ENCODE results near the gene CCDC121.
A peak's percentile ranks its signal among the peaks of the same experiment; 100 is the strongest.

Gene CCDC121, protein sequence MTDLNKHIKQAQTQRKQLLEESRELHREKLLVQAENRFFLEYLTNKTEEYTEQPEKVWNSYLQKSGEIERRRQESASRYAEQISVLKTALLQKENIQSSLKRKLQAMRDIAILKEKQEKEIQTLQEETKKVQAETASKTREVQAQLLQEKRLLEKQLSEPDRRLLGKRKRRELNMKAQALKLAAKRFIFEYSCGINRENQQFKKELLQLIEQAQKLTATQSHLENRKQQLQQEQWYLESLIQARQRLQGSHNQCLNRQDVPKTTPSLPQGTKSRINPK

DNA sequence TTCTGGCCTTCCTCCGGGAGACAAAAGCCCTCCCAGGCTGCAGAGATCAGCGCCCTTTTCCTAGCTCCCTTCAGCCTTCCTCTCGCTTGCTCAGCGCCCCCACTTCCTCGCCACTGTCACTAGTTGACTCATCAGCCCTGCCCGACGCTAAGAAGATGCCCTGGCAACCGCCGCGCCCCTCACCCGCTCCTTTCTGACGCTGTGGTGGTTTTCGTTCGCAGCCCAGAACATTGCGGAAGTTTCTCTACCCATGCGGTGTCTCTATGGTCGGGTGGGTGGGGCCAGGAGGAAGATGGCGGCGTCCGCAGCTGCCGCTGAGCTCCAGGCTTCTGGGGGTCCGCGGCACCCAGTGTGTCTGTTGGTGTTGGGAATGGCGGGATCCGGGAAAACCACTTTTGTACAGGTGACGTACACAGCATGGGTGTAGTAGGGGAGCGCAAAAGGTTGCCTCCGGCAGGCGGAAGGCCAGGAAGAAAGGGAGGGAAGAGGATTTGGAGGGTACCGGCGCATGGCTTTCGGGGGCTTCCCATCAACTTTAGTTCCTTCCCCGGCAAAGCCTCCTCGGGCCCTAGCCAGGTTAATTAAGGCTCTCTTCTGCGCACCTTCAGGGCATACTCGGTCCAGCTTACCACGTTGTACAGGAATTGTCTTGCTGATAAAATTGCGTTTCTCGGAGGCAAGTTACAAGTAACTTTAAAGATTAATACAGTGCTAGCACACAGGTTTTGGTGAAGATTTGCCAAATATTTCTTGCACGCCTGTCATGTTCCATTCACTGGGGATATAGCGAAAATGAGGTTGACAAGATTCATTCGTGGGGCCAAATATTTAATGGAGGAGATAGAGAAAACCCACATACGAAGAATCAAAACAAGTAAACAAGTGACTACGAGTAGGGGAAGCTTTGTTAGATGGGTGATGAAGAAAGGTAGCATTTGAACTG lies at the start of gene CCDC121, which contains the start of gene GPN1:
CCDC121 (minus strand) TSS at position 246 of the 943 bp plus-strand sequence. CDS start 1,213 bp downstream, outside the sequence.
GPN1 (plus strand) TSS at position 284 of the 943 bp plus-strand sequence; CDS start at position 293, 9 bp downstream.
- ChIA-PET POLR2A (interaction anchor here (0.7 to 1.9 kb wide), 9 partner anchors 11 to 220 kb away, joined by 3 to 6 read pairs (median 5); partner anchors contain the start of genes PPM1G, SLC4A1AP, SUPT7L and ZNF512), CTCF (no interaction called here)
- TF ChIP-seq ELF4 (IDR thresholded peaks at IDR 0.05): peak; percentile 63
- TF ChIP-seq L3MBTL2 (conservative IDR thresholded peaks at IDR 0.05): peak; percentile 69
- TF ChIP-seq NFRKB (IDR thresholded peaks at IDR 0.05): no peak
- no peak for TF ChIP-seq FOXA1 (IDR thresholded peaks at IDR 0.05)
- DNase-seq (ENCODE audit: extremely low spot score): peak; percentile 82

DNA sequence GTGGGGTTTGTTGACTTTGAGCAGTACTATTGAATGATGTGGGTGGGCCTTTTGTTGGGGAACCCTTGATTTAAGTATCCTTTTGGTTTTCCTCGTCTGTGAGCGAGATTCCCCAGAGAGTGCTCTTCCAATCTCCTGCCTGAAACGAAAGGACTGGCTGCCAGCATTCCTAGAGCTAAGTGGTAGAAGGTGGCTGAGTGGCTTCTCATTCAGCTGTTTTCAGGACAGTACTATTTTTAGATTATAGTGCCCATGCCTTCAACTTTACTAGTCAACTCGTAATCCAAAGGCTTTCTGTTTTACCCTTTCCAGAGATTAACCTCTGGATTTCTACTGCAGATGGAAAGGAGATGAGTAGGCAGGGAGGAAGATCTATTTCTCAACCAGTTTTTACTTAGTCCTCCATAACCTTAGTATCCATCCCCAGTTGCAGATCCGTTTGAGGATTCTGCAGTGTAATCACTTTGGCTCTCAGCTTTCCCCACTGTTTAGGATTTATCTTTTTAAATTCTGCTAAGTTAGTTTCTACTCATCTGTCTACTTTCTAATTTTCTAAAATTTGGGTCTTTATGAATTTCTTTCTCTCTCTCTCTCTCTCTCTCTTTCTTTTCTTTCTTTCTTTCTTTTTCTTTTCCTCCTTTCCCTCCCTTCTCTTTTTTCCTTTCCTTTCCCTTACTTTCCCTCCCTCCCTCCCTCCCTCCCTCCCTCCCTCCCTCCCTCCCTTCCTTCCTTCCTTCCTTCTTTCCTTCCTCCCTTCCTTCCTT lies 44.1 kb upstream of the CCDC121 start:
- POLR2A ChIA-PET: interaction anchor here (1.5 kb wide), 1 partner anchor 9 kb away, joined by 11 read pairs; the partner anchor contains the start of genes SLC4A1AP and SUPT7L
- TF ChIP-seq LEF1 (IDR thresholded peaks at IDR 0.05; ENCODE audit: borderline replicate concordance) (no peak), BHLHE40 (IDR thresholded peaks at IDR 0.05; ENCODE audit: borderline replicate concordance) (no peak), ARNT (IDR thresholded peaks at IDR 0.05) (no peak), SUZ12 (IDR thresholded peaks at IDR 0.05) (no peak), HDGF (IDR thresholded peaks at IDR 0.05; ENCODE audit: borderline replicate concordance) (no peak), TARDBP (IDR thresholded peaks at IDR 0.05) (no peak), FOXA1 (IDR thresholded peaks at IDR 0.05) (no peak), FOXM1 (IDR thresholded peaks at IDR 0.05; ENCODE audit: borderline replicate concordance) (no peak), L3MBTL2 (conservative IDR thresholded peaks at IDR 0.05) (no peak), ELF4 (IDR thresholded peaks at IDR 0.05) (no peak), NFRKB (IDR thresholded peaks at IDR 0.05) (no peak), ZNF384 (IDR thresholded peaks at IDR 0.05) (no peak), FOXK2 (IDR thresholded peaks at IDR 0.05) (no peak), SP1 (IDR thresholded peaks at IDR 0.05) (no peak), CTBP1 (IDR thresholded peaks at IDR 0.05; ENCODE audit: borderline replicate concordance) (no peak)
- DNase-seq (ENCODE audit: extremely low spot score): no peak
- CTCF ChIA-PET: interaction anchor here (0.9 kb wide), 1 partner anchor 11 kb away, joined by 3 read pairs; no protein-coding TSS in a partner anchor

DNA sequence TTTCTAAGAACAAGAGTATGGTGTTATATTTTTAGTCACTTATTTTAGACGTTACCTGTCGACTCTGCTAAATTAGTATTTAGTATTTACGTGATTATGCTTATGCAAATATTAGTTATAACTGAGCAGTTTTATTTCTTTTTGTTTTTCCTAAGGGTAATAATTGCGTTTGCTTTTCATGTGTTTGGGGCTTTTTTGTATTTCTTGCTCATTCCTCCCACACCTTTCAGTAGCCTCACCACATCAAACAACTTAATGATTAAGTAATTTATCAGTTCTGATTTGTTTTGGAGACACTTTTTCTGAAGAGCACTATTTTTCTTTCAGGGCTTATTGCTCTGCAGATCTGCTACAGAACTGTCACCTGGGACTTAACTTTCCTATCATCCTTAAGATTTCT lies 42.4 kb upstream of the CCDC121 start:
- no peak for TF ChIP-seq FOXM1 (IDR thresholded peaks at IDR 0.05; ENCODE audit: borderline replicate concordance)
- no peak for TF ChIP-seq ELF4 (IDR thresholded peaks at IDR 0.05)
- no peak for TF ChIP-seq HDGF (IDR thresholded peaks at IDR 0.05; ENCODE audit: borderline replicate concordance)
- TF ChIP-seq NFRKB (IDR thresholded peaks at IDR 0.05): no peak
- TF ChIP-seq LEF1 (IDR thresholded peaks at IDR 0.05; ENCODE audit: borderline replicate concordance): no peak
- no peak for TF ChIP-seq L3MBTL2 (conservative IDR thresholded peaks at IDR 0.05)
- TF ChIP-seq FOXA1 (IDR thresholded peaks at IDR 0.05): no peak
- no peak for TF ChIP-seq CTBP1 (IDR thresholded peaks at IDR 0.05; ENCODE audit: borderline replicate concordance)
- TF ChIP-seq FOXK2 (IDR thresholded peaks at IDR 0.05): no peak
- no peak for TF ChIP-seq BHLHE40 (IDR thresholded peaks at IDR 0.05; ENCODE audit: borderline replicate concordance)
- TF ChIP-seq TARDBP (IDR thresholded peaks at IDR 0.05): no peak
- no peak for TF ChIP-seq SUZ12 (IDR thresholded peaks at IDR 0.05)
- TF ChIP-seq ZNF384 (IDR thresholded peaks at IDR 0.05): no peak
- TF ChIP-seq SP1 (IDR thresholded peaks at IDR 0.05): no peak
- no peak for TF ChIP-seq ARNT (IDR thresholded peaks at IDR 0.05)
- TF ChIP-seq, protein P1, sequence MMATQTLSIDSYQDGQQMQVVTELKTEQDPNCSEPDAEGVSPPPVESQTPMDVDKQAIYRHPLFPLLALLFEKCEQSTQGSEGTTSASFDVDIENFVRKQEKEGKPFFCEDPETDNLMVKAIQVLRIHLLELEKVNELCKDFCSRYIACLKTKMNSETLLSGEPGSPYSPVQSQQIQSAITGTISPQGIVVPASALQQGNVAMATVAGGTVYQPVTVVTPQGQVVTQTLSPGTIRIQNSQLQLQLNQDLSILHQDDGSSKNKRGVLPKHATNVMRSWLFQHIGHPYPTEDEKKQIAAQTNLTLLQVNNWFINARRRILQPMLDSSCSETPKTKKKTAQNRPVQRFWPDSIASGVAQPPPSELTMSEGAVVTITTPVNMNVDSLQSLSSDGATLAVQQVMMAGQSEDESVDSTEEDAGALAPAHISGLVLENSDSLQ (IDR thresholded peaks at IDR 0.05): no peak
- DNase-seq (ENCODE audit: extremely low spot score): no peak
- CTCF ChIA-PET: no interaction called here
- POLR2A ChIA-PET: no interaction called here

DNA sequence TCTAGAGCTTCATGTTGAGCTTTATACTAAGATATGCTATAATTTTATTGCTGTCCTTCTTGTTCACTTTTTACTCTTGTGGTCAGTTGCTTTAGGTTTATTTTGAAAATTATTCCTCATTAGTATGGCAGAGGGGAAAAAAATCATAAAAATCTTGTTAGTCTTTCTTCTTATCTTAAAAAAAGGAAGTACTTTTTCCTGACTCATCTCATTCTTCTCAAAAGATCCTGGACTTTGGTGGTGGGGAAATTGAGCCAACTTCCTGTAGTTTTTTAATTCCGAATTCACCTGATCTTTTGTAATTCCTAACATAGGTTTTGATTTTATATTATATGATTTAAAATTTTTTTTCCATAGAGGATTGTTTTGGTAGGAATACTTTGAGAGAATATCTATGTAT lies 38.6 kb upstream of the CCDC121 start:
- CTCF ChIA-PET: no interaction called here
- DNase-seq (ENCODE audit: extremely low spot score): no peak
- POLR2A ChIA-PET: no interaction called here
- TF ChIP-seq SUZ12 (IDR thresholded peaks at IDR 0.05): no peak
- TF ChIP-seq ELF4 (IDR thresholded peaks at IDR 0.05): no peak
- no peak for TF ChIP-seq LEF1 (IDR thresholded peaks at IDR 0.05; ENCODE audit: borderline replicate concordance)
- TF ChIP-seq, protein P1 (IDR thresholded peaks at IDR 0.05): no peak
- no peak for TF ChIP-seq ARNT (IDR thresholded peaks at IDR 0.05)
- TF ChIP-seq FOXM1 (IDR thresholded peaks at IDR 0.05; ENCODE audit: borderline replicate concordance): no peak
- no peak for TF ChIP-seq L3MBTL2 (conservative IDR thresholded peaks at IDR 0.05)
- TF ChIP-seq CTBP1 (IDR thresholded peaks at IDR 0.05; ENCODE audit: borderline replicate concordance): no peak
- no peak for TF ChIP-seq BHLHE40 (IDR thresholded peaks at IDR 0.05; ENCODE audit: borderline replicate concordance)
- no peak for TF ChIP-seq NFRKB (IDR thresholded peaks at IDR 0.05)
- no peak for TF ChIP-seq TARDBP (IDR thresholded peaks at IDR 0.05)
- no peak for TF ChIP-seq HDGF (IDR thresholded peaks at IDR 0.05; ENCODE audit: borderline replicate concordance)
- no peak for TF ChIP-seq FOXK2 (IDR thresholded peaks at IDR 0.05)
- TF ChIP-seq ZNF384 (IDR thresholded peaks at IDR 0.05): no peak
- no peak for TF ChIP-seq FOXA1 (IDR thresholded peaks at IDR 0.05)
- TF ChIP-seq SP1 (IDR thresholded peaks at IDR 0.05): no peak

Measured in HEK293T (cell line).